ENCODE measurements around the gene HVCN1.
"Not testable (repeated sequence)": the region's sequence is repeated elsewhere in the genome, so short reads cannot be mapped to it uniquely, and the experiment has no call there.

The HVCN1 gene

DNA sequence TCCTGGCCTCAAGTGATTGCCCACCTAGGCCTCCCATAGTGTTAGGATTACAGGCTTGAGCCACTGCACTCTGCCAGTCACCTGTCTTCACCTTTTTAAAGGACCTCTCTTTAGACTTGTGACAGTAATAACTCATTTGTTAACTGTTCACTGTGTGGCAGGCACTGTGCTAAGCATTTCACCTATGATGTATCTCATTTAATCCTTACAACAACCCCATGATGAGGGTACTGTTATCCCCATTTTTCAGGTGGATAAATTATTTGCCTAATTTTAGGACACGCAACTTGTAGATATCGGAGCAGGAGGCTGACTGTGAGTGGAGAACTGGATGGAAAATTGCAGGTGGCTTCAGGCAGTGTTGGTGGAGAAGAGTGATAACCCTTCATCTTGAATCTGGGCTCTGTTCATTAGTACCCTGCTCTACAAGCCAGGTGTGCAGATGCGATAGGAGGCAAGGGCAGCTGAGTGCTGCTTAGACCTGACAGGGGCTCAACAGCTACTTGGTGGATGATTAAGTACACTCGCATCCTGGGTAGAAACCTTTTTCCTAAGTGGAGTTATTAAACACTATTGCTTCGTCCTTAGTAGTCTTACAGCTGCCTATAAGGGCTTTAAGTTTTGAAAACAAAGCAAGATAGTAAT lies 72.3 kb downstream of the HVCN1 start:
- DNase-seq (ENCODE audit: low read depth in 2 of 2) = no peak

DNA sequence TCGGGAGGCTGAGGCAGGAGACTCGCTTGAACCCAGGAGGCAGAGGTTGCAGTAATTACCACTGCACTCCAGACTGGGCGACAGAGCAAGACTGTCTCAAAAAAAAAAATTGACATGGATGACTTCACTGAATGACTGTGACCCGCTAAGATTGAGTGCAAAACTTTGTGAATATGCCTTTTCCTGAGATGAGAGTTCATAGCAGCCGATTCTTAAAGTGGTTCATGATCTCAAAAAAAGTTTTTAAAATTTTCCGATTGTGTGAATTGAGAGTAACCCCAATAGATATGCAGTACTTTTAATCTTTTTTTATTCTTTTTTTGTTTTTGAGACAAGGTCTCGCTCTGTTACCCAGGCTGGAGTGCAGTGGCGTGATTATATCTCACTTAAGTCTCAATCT lies 73.7 kb downstream of the HVCN1 start:
- DNase-seq (ENCODE audit: low read depth in 2 of 2) = no peak

DNA sequence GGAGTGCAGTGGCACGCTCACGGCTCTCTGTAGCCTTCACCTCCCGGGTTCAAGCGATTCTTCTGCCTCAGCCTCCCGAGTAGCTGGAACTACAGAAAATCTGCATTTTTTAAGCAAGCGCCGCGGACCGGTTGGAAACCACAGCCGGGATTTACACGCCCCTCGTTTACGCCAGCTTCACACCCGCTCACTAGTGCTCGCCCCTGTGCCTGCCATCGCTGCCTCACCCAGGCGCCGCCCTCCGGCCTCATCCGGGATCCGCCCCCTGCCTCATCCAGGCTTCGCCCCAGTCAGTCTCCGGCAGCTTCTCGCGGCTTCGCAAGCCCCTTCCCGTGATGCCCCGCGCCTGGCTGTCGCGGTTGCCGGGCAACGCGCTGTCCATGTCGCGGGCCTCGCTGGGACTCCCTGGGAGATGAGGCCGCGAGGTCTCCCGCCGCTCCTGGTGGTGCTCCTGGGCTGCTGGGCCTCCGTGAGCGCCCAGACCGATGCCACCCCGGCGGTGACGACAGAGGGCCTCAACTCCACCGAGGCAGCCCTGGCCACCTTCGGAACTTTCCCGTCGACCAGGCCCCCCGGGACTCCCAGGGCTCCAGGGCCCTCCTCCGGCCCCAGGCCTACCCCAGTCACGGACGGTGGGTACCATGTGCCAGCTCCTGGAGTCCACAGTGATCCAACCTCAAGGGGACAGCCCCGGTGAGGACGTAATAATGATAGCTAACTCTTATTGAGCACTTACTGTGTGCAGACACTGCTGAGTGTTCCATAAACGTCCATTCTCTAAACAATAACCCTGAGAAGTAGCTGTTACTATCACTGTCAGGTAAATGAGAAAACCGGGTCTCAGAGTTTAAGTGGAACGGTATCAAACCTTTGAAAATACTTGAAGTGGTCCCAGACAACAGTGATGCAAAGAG lies 74.9 kb downstream of the HVCN1 start, which contains the start of gene TCTN1:
TSS of gene TCTN1 (plus strand) at position 359 of the 914 bp plus-strand sequence. CDS start at position 413, 54 bp downstream.
- DNase-seq (ENCODE audit: low read depth in 2 of 2) = peak; percentile 77 to 82

DNA sequence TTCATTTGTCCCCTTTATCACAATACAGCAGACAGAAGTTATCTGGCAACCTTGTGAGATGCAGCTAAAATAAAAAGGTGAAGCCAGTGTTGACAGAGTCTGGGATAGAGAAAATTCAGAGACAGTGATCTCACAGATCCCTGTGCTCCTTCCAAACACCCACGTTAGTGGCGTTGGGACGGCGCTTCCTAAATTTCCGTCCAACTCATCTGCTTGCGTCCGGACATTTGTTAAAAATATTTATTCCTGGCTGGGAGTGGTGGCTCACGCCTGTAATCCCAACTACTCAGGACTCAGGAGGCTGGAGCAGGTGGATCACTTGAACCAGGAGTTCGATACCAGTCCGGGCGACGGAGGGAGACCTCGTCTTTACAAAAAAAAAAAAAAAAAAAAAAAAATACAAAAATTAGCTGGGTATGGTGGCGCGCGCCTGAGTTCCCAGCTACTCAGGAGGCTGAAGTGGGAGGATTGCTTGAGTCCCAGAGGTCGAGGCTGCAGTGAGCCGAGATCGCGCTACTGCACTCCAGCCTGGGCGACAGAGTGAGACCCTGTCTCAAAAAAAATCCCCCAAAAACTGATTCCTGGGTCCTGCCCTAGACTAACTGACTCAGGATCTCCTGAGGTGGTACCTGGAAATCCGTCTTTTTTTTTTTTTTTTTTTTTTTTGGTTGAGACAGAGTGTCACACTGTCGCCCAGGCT lies 75.7 kb downstream of the HVCN1 start:
- no peak for DNase-seq (ENCODE audit: low read depth in 2 of 2)

DNA sequence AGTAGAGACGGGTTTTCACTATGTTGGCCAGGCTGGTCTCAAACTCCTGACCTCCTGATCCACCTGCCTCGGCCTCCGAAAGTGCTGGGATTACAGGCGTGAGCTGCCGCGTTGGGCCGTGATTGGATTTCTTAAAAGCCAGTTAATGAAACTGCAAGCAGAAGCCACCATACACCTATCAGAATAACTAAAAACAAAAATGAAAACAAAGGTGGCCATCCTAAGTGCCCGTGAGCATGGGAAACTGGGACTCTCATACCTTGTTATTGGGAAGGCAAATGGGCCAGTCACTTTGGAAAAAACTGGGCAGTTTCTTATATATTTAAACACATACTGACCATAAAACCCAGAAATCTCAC lies 82.7 kb downstream of the HVCN1 start:
- DNase-seq (ENCODE audit: low read depth in 2 of 2) = no peak

DNA sequence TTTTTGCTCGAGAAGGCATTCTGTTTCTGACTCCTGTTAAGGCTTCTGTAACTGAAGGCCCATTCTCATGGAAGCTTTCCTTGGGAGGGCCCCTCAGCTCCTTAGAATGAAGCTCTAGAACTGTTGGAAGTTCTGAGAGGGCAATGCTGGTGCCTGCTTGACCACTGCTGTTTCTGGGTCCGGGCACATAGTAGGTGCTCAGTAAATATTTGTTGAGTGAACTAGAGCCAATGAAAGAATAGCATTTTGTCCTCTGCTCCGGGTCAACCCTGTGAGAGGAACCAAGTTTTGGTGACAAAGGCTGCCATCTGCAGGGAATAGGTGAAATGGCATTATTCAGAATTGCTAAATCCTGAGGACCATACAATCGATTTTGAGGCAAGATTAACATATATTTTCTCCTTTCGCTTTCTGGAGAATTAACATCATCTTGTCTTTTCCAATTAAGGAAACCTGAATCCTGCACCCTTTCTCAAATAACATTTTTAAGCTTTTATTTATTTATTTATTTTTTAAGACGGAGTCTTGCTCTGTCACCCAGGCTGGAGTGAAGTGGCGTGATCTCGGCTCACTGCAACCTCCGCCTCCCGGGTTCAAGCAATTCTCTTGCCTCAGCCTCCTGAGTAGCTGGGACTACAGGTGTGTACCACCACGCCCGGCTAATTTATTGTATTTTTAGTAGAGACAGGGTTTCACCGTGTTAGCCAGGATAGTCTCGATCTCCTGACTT lies 86.7 kb downstream of the HVCN1 start:
- DNase-seq (ENCODE audit: low read depth in 2 of 2) = not testable (repeated sequence)

DNA sequence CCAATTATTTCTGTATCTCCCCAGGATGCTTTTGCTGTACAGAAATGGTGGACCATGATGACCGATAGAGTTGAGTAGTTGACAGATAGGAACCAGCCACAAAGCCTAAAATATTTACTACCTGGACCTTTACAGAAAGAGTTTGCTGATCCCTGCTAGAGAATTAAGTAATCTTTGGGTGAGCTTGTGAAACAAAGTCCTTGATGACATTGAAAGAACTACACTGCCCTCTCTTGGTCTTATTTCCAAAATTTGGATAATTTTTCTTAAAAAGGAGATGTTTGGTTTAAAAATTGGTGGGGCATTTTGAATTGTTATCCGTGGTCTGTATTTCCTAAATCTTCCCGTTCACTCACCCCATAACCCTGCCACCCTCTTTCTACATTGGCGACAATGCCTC lies 88.7 kb downstream of the HVCN1 start:
- no peak for DNase-seq (ENCODE audit: low read depth in 2 of 2)

DNA sequence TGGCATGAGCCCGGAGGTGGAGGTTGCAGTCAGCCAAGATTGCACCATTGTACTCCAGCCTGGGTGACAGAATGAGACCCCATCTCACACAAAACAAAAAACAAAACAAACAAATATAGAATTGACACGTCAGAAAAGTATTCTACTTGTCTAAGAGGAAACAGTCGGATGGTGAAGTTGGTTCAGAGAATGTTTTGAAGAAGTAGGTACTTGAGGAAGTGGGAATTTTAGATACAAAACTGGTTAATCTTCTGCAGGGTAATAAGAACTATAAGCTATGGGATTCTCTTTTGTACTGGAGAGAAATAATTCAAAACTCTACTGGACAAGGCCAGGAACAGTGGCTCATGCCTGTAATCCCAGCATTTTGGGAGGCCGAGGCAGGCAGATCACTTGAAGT lies 89.6 kb downstream of the HVCN1 start:
- no peak for DNase-seq (ENCODE audit: low read depth in 2 of 2)

Measured in fibroblast of skin of left biceps (primary cell).